Activated gamma-delta T cell treated with Interleukin-2 at 50 U/mL for 16 hours (primary cell): ENCODE measurements around the gene KLHL25.

Source experiments
- DNase-seq: peaks from one replicate; pipeline ENCODE4 v3.0.0-alpha.2; 2020

KLHL25 gene

GRCh38 chr15:85757939-85758654 is 36.6 kb downstream of the KLHL25 start:
- no peak for DNase-seq

- no peak for DNase-seq
Measured at GRCh38 chr15:85757073-85757938, 37.4 kb downstream of the KLHL25 start.

GRCh38 chr15:85756411-85757072 is 38.2 kb downstream of the KLHL25 start:
- no peak for DNase-seq

- no peak for DNase-seq
Measured at GRCh38 chr15:85755942-85756341, 38.8 kb downstream of the KLHL25 start.

DNA sequence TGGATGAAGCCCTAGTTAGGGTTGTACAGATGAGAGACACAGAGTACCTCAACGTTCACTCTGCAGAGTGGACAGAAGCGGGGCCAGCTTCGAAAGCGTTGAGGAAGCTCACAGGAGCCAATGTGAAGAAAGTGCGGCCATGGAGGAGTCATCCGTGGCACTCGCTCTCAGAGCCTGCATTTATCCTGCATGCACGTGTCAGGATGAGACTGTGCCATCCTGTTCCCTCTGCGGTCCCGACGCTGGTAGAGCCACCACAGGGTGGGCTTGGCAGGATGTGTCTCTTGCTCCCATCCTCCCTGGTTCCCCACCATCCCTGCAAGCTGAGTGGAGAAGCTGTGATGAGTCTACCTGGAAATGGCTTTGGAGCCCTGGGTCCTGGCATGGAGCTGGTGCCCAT is 39.3 kb downstream of the KLHL25 start:
- DNase-seq = no peak

DNA sequence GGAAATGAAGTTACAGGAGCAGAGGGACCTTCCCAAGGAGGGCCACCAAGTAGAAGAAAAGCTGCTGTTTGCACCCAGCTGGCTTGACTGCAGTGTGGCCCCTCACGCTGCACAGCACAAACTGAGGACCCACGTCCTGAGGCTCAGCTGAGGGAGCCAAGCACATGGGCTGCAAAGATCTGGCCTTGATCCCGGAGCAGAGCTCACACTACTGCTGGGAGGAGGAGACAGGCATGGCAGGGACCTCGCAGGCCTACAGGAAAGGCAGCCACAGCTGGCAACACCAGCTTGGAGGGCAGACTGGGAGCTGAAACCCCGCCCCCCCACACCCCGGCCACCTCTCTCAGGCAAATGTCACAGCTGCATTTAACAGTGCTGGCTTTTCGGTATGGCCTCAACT is 39.7 kb downstream of the KLHL25 start:
- no peak for DNase-seq

- DNase-seq = no peak
Measured at GRCh38 chr15:85753791-85754452, 40.8 kb downstream of the KLHL25 start.

GRCh38 chr15:85753261-85753660 is 41.5 kb downstream of the KLHL25 start:
- DNase-seq = no peak

DNA sequence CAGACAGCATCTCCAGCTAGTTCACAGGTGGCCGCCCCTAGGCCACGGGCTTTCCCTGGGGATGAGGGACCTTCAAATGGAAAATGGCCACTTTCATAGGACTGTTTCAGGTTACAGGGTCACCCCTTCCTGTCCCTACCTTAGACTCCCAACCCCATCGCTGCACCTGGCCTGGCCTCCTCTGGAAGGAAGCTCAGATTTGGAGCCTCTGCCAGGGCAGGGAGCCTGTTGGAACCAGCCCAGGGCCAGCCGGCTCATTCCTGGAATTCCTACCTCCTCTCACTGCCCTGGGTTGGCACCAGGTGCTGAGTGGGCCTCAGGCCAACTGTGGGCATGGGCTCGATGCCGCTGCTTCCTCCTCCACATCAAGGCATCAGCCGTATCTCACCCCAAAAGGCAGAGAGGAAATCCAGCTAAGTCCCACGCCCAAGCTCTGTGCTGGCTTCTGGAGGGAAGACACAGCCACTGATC is 42.2 kb downstream of the KLHL25 start:
- DNase-seq = no peak

DNA sequence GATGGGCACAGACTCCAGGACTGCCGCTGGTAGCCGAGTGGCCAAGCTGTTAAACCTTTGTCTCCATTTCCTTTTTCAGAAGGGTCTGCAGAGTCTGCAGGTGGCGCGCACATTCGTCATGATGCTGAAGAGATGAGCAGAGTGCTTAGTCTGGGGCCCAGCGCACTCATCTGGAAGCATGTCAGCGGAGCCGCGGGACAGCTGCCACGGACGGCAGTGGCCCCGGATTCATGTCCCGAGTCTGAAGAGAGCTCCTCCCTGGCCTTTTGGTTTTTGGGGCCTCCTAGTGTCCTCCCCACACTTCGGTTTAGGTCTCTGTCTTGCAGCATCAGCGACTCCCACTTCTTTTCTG is 42.6 kb downstream of the KLHL25 start:
- DNase-seq = no peak

- peak; percentile 27 for DNase-seq
Measured at GRCh38 chr15:85751291-85752123, 43.2 kb downstream of the KLHL25 start.

DNA sequence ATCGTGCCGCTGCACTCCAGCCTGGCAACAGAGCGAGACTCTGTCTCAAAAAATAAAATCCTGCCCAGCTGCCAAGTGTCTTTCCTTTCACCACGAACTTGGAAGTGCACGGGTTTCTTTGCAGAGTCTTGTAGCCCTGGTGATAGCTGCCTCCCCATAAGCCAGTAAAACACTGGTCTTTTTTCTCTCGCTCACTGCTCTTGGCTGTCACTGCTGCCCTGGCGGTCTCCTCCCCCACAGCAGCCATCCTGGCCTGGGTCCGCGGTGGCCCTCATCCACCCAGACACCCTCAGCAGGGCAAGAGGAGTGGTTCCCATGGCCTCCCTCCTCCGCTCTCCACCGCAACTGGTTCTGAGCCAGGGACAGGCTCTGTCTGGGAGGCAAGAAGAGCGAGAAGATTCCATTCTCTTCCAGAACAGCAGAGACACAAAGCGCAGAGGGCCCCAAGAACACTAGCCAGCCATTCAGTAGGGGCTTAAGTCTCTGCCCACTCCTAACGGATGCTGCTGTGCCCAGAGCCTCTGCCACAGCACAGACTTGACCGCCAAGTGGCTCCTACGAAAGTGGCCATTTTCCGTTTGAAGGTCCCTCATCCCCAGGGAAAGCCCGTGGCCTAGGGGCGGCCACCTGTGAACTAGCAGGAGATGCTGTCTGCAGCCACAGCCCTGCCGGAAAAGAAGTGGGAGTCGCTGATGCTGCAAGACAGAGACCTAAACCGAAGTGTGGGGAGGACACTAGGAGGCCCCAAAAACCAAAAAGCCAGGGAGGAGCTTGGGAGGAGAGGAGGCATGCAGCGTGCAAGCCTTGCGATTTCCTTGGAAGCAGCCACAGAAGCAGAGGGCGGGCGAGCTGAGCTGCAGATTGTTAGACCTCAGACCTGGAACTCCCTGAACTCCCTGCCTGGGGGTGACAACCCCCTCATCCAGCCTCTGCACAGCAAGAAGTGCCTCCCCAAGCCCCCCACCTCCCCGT is 44.1 kb downstream of the KLHL25 start:
- DNase-seq = no peak

GRCh38 chr15:85749261-85750151 is 45.2 kb downstream of the KLHL25 start:
- no peak for DNase-seq

- DNase-seq = no peak
Measured at GRCh38 chr15:85748729-85749128, 46.0 kb downstream of the KLHL25 start.

DNA sequence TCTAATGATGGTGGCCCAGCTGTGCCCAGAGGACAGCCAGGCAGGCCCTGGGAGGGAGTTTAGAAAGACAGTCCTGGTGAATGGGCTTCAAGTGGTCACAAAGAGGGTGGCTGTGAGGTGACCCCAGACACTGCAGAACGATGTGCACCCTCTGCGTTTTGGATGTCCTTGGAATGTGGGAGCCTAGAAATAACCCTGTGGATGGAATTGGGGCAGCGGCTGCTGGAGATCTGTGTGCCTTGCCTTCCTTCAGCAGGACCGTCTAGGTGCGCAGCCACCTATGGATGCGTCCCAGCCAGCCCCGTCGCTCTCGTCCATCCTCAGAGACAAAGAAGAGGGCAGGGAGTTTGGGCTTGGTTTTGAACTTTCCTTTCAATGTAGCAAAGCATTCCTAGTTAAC is 46.5 kb downstream of the KLHL25 start:
- DNase-seq = no peak

DNA sequence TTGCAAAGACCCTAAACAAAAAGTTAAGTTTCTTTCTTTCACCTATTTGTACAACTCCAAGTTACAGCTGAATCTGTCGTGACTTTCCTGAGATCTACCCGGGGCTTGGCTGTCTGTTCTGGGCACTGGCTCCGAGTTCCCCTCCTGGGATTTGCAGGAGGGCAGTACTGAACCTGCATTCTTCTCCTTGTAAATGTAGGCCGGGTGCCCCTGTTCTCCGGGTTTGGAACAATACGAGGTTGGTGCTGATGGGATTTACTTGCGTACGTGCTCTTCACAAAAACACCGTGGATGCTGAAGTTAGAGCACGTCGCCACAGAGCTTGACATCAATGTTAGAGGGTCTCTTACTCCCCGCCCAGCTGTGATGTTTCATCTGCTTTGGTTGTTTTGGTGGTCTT is 48.1 kb downstream of the KLHL25 start:
- DNase-seq = no peak

DNA sequence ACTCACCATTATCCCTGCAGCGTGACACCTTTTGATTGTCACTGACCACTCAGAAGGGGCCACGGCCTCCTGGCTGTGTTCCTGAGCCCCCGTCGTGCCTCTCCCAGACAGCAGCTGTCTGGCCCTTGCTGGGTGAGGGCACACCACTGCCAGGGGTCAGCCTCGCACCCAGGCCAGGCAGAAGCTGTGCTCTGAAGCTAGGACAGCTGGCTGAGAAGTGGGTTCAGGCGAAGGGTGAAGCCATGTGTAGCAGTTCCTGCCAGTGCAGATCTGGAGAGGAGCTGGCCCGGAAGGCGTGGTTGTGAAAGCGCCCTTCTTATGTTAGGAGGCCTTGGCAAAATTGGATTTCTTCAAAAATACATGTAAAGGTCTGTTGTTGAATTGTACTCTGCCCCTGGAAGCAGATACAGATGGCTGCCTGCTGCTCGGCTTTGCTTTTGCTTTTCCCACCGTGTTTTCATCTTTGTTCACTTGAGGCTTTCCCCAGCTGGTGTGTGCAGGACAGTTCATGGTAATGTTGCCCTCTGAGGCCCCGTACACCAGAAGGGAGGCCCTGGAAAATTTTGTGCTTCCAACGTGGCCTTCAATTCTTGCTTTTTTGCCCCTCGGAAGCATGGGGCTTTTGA is 49.1 kb downstream of the KLHL25 start:
- no peak for DNase-seq

- DNase-seq = no peak
Measured at GRCh38 chr15:85745023-85745422, 49.7 kb downstream of the KLHL25 start.

DNA sequence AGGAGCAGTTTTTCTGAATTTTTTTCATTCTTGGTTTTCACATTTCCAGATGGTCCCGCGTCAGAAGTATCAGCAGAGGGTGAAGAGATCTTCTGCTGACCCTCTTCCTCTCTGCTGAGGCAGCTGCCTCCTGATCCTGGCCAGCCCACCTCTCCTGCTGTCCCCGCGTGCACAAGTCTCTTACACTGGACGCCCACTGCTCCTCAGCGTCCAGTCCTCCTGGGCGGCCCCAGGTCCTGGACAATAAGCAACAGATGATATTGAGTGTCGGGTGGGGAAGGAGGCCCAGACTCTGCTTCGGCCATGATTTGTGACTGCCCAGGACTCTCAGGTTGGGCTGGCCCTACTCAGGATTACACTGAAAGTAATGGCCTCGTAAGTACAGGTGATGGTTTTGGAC is 50.1 kb downstream of the KLHL25 start:
- DNase-seq = no peak
